ENCODE results near the gene PRKG1.

DNA sequence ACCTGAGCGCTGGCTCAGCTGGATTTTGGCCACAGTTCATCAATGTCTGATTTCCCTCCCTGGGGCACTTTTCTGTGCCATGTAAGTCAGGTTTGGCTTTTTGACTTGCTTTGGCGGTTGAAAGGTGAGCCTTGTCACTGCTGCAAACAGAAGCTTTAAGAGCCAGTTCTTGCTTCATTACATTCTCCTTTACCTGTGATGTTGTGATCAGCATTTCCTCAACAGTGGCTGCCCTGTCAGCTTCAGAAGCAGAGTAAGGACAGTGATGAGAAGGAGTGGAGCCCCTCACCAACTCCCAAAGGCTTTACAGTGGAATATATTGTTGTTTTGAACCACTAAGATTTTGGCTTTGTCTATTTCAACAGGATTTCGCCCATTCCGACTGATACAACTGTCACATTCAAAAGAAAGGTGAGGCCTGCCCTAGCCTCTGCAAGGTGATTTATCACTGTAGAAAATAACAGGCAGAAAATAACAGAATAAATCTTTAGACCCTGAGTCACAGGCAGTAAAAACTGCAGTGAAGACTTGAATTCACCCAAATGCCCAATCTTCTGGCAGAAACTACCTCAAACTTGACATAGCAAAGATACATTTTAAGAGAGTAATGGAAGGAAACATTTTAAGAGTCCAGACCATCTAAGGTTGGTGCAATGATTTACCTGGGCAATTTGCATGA, 1226.5 kb downstream of the PRKG1 start:
- TF ChIP-seq CTCF (conservative IDR thresholded peaks at IDR 0.05; ENCODE audit: low read length) (no peak), EZH2phosphoT487 (IDR thresholded peaks at IDR 0.05; ENCODE audit: borderline replicate concordance) (no peak)

Measured in Loucy (cell line).